HG02798 (cell line): Measurements from ENCODE around the gene CHRM2.

Experiments
- ATAC-seq: cut with Tn5 transposase; IDR thresholded peaks from one replicate; pipeline ENCODE4 v1.9.1; 2021; ENCODE audit warnings: mild to moderate bottlenecking; ENCODE audit not compliant: unreplicated experiment, poor library complexity

The CHRM2 gene

GRCh38 chr7:136953386-136953785, 84.9 kb downstream of the CHRM2 start:
- ATAC-seq: no peak

DNA sequence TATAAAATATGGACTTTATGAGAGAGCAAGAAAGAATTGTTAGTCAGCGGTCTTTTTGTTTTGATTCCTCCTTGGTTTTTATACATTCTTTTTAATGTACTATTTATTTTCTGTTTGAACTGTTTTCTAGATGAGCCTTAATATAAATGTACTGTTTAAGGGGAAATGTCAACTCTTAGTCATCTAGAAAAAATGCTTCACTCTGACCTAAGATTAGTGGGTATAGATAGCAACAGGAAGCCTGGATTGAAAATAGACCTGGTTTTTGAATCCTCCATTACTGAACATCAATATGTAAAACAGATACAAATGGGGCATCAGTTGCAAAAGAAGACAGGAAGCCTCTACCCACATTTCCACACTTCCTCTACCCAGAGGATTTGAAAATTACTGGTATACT, 87.8 kb downstream of the CHRM2 start:
- no peak for ATAC-seq

DNA sequence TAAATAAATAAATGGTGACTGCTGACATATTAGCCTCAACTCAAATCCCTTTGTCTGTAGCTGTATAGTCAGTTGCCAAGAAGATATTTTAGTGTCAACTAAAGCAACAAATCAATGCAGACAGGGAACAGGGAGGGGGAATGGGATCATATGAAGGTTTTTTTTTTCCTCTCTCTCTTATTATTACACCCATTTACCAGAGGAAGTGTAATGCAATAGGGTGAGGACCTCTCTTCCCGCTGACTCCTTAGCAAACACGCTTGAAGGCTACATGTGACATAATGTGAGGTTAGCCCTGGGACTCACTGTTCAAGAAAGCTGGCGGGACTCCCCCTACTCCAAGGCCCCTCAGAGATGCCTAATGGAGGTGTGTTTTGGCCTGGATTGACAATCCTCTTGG, 88.2 kb downstream of the CHRM2 start:
- no peak for ATAC-seq

GRCh38 chr7:136957391-136957790, 88.9 kb downstream of the CHRM2 start:
- ATAC-seq: no peak

GRCh38 chr7:136958016-136958415, 89.6 kb downstream of the CHRM2 start:
- no peak for ATAC-seq

DNA sequence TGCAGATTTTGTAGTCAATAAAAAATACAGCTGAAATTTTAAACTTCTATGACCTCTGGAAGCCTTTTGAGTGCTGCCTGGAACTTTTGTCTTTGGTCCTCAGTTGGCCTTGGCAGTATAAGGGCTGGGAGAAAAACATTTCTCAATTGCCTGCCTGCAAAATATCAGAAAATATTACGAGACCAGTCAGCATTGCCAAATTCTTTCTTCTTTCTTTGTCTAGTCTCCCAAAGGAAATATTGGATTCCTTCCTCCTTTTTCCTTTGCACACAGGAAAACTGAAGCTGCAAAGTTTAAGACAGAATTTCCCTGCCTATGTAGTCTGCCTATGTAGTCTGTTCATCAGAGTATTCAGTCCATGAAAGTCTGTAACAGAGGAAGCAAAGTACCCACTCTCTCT, 95.9 kb downstream of the CHRM2 start:
- ATAC-seq: no peak

DNA sequence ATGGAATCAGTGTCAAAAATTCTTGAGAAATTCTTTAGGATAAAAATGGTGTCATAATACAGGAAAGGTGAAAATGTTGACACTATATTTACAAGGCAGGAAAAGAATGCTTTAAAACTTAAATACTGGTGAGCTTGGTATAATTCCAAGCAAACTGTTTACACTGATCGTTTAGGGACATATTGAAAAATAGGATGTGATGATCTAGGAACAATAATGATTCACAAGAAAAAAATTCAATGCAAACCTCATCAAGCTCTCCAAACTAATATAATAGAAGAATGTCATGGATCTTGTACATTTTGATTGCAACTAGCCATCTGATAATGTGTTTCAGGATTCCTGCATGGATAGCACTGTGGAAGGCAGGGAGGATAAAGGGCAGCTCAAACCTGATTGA, 98.4 kb downstream of the CHRM2 start:
- ATAC-seq: no peak

DNA sequence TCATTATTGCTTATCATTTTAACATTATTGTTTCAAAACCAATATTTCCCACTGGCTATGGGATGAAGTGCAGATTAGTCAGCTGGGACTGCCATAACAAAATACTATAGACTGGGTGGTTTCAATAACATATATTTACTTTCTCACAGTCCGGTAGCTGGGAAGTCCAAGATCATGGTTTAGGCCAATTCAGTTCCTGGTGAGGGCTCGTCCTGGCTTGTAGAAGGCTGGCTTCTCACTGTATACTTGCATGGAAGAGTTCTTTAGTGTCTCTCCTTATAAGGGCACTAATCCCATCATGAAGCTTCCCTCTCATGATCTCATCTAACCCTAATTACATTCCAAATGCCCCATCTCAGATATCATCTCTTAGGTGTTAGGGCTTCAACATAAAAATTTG, 101.3 kb downstream of the CHRM2 start:
- ATAC-seq: no peak

DNA sequence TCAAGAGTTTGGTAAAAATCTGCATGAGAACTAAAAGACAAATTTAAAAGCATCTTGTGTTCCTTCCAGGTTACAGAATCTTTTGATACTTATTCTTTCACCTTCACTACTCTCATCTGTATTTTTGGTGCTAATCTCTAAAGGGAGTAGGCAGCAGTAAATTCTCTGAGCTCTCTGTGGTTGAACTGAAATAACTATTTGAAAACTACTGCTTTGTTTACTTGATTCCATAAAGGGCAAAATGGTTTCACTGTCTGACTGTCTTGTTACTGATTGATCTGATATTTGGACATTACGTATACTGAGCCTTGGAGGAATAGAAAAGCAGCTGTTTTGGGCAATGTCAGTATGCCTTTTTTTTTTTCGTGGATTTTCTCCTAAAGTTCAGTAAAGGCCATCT, 103.3 kb downstream of the CHRM2 start:
- no peak for ATAC-seq

GRCh38 chr7:136976504-136977251, 108.2 kb downstream of the CHRM2 start:
- no peak for ATAC-seq

GRCh38 chr7:136993377-136993776, 124.9 kb downstream of the CHRM2 start:
- no peak for ATAC-seq

DNA sequence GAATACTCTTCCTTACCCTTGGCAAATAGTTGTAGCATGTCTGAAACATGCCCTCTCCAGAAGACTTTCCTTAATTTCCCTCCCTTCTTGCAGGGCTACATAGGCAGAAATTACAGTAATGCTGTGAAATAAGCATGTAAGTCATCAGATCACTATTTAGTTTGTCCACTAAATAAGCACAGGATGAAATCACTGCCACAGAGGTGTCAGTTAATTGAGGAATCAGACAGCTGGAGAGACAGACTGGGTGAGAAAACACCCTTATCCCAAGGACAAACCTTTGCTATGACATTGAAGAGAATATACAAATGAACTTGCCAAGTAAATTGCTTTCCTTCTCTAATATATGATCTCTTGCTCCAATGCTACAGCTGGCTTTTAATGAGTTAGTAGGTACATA, 129.3 kb downstream of the CHRM2 start:
- ATAC-seq: no peak

DNA sequence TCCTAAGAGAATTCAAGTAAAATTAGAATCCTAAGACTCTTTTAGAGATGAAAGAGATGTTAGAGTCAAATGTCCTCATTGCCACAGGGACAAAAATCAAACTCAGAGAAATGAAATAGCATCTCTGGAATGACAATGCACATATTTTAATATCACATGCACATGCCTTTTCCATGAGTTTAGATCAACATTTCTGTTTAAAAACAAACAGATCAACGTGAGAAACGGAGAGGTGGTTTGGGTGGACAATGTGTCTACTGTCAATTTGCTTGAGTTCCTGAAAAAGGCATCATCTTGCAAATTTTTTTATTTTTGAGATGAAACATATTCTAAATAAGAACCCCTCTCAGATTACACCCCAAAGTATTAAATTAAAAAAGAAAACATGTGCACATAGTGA, 130.0 kb downstream of the CHRM2 start:
- ATAC-seq: no peak

DNA sequence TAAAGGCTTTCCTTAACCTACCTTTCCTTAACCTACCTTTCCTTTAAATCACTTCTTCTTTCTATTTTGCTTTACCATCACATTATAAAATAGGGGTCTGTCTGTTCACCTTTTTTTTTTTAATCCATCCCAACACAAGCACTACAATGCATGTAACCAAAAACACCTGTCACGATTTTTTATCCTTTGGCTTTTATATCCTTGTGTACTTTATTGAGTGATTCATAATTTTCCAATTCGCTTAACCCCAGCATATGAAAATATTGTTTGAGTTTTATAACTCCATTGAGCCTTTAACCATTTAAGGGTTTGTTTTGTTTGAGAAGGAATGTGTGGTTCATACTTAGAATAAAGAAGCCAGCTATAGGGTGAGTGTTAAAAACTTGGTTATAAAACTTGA, 132.2 kb downstream of the CHRM2 start:
- no peak for ATAC-seq

DNA sequence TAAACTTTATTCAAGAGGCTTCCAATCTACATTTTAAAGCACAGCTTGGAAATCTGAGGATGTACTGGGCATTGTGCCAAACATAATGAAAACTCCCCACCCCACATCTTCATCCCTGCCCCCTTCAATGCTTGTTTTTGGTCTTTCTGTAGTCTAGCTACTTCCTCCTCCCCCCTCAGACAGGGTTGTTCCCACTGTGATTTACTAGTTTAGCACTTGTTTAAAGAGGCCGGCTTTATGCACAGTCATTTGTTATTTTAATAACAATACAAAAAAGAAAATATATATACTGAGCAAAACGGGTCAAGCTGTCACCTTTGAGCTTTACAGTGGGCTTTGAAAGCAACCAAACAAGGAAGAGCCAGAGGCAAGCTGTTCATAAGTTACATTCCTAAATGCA, 132.6 kb downstream of the CHRM2 start:
- ATAC-seq: no peak

GRCh38 chr7:137001478-137001877, 133.0 kb downstream of the CHRM2 start:
- ATAC-seq: no peak

- no peak for ATAC-seq
These were observed 134.6 kb downstream of the CHRM2 start for GRCh38 chr7:137003086-137003485.

GRCh38 chr7:137003566-137003965, 135.1 kb downstream of the CHRM2 start:
- no peak for ATAC-seq

DNA sequence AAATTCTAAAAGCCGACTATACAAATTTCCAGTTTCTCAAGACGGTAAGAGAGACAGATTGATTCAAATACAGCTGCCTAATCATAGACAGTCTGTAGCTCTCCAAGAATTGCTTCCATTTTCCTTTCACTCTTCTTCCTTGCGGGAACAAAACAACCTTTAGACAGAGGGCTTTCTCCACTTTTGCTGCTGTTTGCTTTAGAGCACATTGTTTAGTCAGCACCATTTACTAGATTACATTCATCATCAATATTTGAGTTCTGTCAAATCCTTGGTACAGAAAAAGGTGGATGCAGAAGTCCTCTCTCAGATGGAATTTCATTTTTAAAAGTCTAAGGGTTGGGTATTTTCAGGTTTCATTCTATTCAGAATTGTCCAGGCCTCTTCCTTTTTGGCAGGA, 137.4 kb downstream of the CHRM2 start:
- ATAC-seq: no peak

DNA sequence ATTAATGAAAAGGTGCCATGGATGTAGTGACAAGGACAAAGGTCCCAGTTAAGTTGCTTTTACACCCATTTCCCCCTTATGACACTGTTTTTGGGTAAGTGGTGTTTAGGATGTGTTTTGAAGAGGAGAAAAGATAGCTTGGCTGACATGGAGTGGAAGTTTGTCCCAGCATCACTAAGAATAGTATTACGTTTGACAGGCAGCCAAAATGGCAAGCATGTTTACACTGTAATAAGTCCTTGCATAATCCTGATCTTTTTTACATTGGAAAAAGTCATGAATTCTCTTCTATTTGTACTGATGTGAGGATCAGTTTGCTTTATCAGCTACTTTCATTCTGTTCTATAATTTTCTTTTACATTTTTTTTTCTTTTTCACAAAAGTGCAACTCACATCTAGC, 137.8 kb downstream of the CHRM2 start:
- ATAC-seq: no peak

- ATAC-seq: no peak
These were observed 138.7 kb downstream of the CHRM2 start for GRCh38 chr7:137007001-137007694.

- no peak for ATAC-seq
These were observed 141.0 kb downstream of the CHRM2 start for GRCh38 chr7:137009404-137009803.
